Body of pancreas (tissue), 4 donors: ENCODE data around the gene MAN1A2.

Experiments
- CTCF ChIP-seq, 7 experiments: fragments of 450-650 bp in 4 of 7; fragments of 200-600 bp in 3 of 7; sonication (generic) in 3 of 7; IDR thresholded peaks; one replicate each; pipeline ENCODE4 v1.5.1; 2016 to 2019; ENCODE audit warnings: antibody characterized with exemption in 7 of 7
- POLR2A ChIP-seq, 3 donors: fragments of 450-650 bp; IDR thresholded peaks; one replicate each; pipeline ENCODE4 v1.6.1; 2016; ENCODE audit warnings: antibody characterized with exemption in 3 of 3, mild to moderate bottlenecking in 2 of 3

GRCh38 chr1:117375327-117375726 is 8.1 kb downstream of the MAN1A2 start:
- no peak for TF ChIP-seq CTCF (IDR thresholded peaks at IDR 0.05)
- no peak for TF ChIP-seq POLR2A (IDR thresholded peaks at IDR 0.05)
